Liver (tissue), 9 donors: ENCODE data around the gene AEBP1. TPM values are rescaled to one million over a fixed set of nuclear protein-coding genes. Genes with fewer than 3 reads are reported as not detected.

Experiments
- DNase-seq: peaks from one replicate; pipeline ENCODE4 v3.0.0-alpha.2; 2017; ENCODE audit warnings: low spot score
- H3K27ac ChIP-seq, 2 donors: one replicate each; pipeline ENCODE4 v1.7.0; 2013; ENCODE audit warnings: inconsistent platforms in 2 of 2, low read length in 2 of 2, control low read depth in 1 of 2, low read depth in 1 of 2, mild to moderate bottlenecking in 1 of 2
- H3K27me3 ChIP-seq, 4 donors: one replicate each; pipeline versions ENCODE4 v1.6.1 to v1.7.0; 2013; ENCODE audit warnings: low read length in 3 of 4, inconsistent platforms in 1 of 4, mild to moderate bottlenecking in 1 of 4, moderate library complexity in 1 of 4; ENCODE audit not compliant: control insufficient read depth in 4 of 4, insufficient read depth in 4 of 4
- H3K36me3 ChIP-seq, 4 donors: one replicate each; pipeline versions ENCODE4 v1.6.1 to v1.7.0; 2013; ENCODE audit warnings: low read length in 3 of 4, mild to moderate bottlenecking in 3 of 4, low read depth in 1 of 4, moderate library complexity in 1 of 4; ENCODE audit not compliant: control insufficient read depth in 4 of 4, insufficient read depth in 3 of 4
- H3K4me1 ChIP-seq, 4 donors: one replicate each; pipeline versions ENCODE4 v1.6.1 to v1.7.0; 2013; ENCODE audit warnings: low read length in 3 of 4, mild to moderate bottlenecking in 3 of 4, moderate library complexity in 1 of 4; ENCODE audit not compliant: control insufficient read depth in 4 of 4, insufficient read depth in 4 of 4
- H3K4me3 ChIP-seq, 3 donors: one replicate each; pipeline versions ENCODE4 v1.6.1 to v1.7.0; 2013; ENCODE audit warnings: low read length in 3 of 3, control low read depth in 1 of 3, low read depth in 1 of 3, mild to moderate bottlenecking in 1 of 3
- H3K9ac ChIP-seq, 2 donors: one replicate each; pipeline ENCODE4 v1.7.0; 2013; ENCODE audit warnings: low read length in 2 of 2, mild to moderate bottlenecking in 2 of 2, moderate library complexity in 2 of 2, control low read depth in 1 of 2, low read depth in 1 of 2
- H3K9me3 ChIP-seq, 4 donors: one replicate each; pipeline versions ENCODE4 v1.6.1 to v1.7.0; 2013; ENCODE audit warnings: low read length in 3 of 4; ENCODE audit not compliant: control insufficient read depth in 4 of 4
- EGR1 ChIP-seq, 2 donors: IDR thresholded peaks; 2 replicates each; pipeline ENCODE4 v1.6.1; 2016 to 2018; ENCODE audit warnings: antibody characterized with exemption in 2 of 2, low read depth in 2 of 2
- FOXA1 ChIP-seq: IDR thresholded peaks from 2 replicates; pipeline ENCODE4 v1.6.1; 2016; ENCODE audit warnings: antibody characterized with exemption
- FOXA2 ChIP-seq: IDR thresholded peaks from 2 replicates; pipeline ENCODE4 v1.6.1; 2016; ENCODE audit warnings: antibody characterized with exemption
- GABPA ChIP-seq, 2 donors: IDR thresholded peaks in 1 of 2; conservative IDR thresholded peaks in 1 of 2; 2 replicates each; pipeline ENCODE4 v1.6.1; 2016; ENCODE audit warnings: antibody characterized with exemption in 2 of 2, mild to moderate bottlenecking in 1 of 2, moderate library complexity in 1 of 2
- HNF4A ChIP-seq, 2 donors: conservative IDR thresholded peaks; 2 replicates each; pipeline ENCODE4 v1.6.1; 2016; ENCODE audit warnings: antibody characterized with exemption in 2 of 2, mild to moderate bottlenecking in 2 of 2
- HNF4G ChIP-seq: IDR thresholded peaks from 2 replicates; pipeline ENCODE4 v1.6.1; 2016; ENCODE audit warnings: antibody characterized with exemption
- JUND ChIP-seq, 2 donors: IDR thresholded peaks; 2 replicates each; pipeline ENCODE4 v1.6.1; 2016; ENCODE audit warnings: antibody characterized with exemption in 2 of 2
- NR2F2 ChIP-seq: IDR thresholded peaks from 2 replicates; pipeline ENCODE4 v1.6.1; 2016; ENCODE audit warnings: antibody characterized with exemption
- RAD21 ChIP-seq, 2 donors: IDR thresholded peaks; 2 replicates each; pipeline ENCODE4 v1.6.1; 2016; ENCODE audit warnings: antibody characterized with exemption in 2 of 2, mild to moderate bottlenecking in 2 of 2
- RXRA ChIP-seq, 2 donors: IDR thresholded peaks; 2 replicates each; pipeline ENCODE4 v1.6.1; 2017 to 2018; ENCODE audit warnings: antibody characterized with exemption in 2 of 2, mild to moderate bottlenecking in 1 of 2
- SP1 ChIP-seq: IDR thresholded peaks from 2 replicates; pipeline ENCODE4 v1.6.1; 2018; ENCODE audit warnings: antibody characterized with exemption, mild to moderate bottlenecking
- TAF1 ChIP-seq: conservative IDR thresholded peaks from 2 replicates; pipeline ENCODE4 v1.6.1; 2016; ENCODE audit warnings: antibody characterized with exemption, mild to moderate bottlenecking
- YY1 ChIP-seq: IDR thresholded peaks from 2 replicates; pipeline ENCODE4 v1.6.1; 2016; ENCODE audit warnings: antibody characterized with exemption, mild to moderate bottlenecking
- WGBS: extraction: QIAGEN DNeasy Blood & Tissue Kit; methylation state at CpG from one replicate; pipeline ENCODE4 v1.1.7; 2013; 5-methylcytosine and 5-hydroxymethylcytosine counted together
- polyA plus RNA-seq, 2 donors: library from polyadenylated mRNA; stranded (reverse) in 1 of 2; unstranded in 1 of 2; fragments of 200-250 nt in 1 of 2; fragments of >200 nt in 1 of 2; fragmentation: Nextera tagmentation in 1 of 2; extraction: Ambion mirVana in 1 of 2; gene quantifications; one replicate each; pipeline versions ENCODE4 v1.2.1 to v1.2.3, GENCODE V29; 2013 to 2015
- total RNA-seq, 2 donors: library from RNA; depleted of rRNA; stranded (reverse); fragments of >200 nt; gene quantifications; one replicate each; pipeline ENCODE4 v1.2.3, GENCODE V29; 2014
- TF ChIP-seq, protein P1 (sequence below): IDR thresholded peaks from 2 replicates; pipeline ENCODE4 v1.6.1; 2016; ENCODE audit warnings: antibody characterized with exemption
- TF ChIP-seq, protein P2 (sequence below): fragments of 150-350 bp; IDR thresholded peaks from 2 replicates; pipeline ENCODE4 v1.5.1; 2017; ENCODE audit warnings: improper control_type of control experiment, low read depth, low read length; ENCODE audit not compliant: missing input control
- TF ChIP-seq, protein P3 (sequence below): IDR thresholded peaks from 2 replicates; pipeline ENCODE4 v1.6.1; 2016; ENCODE audit warnings: antibody characterized with exemption, mild to moderate bottlenecking
- TF ChIP-seq, protein P4 (sequence below): IDR thresholded peaks from 2 replicates; pipeline ENCODE4 v1.6.1; 2016; ENCODE audit warnings: antibody characterized with exemption
- TF ChIP-seq, protein P5 (sequence below): IDR thresholded peaks from 2 replicates; pipeline ENCODE4 v1.6.1; 2016; ENCODE audit warnings: antibody characterized with exemption
- donor health status: healthy.
- donor health status: healthy.
- donor health status: healthy.
- donor health status: healthy.
- donor health status: healthy.

The AEBP1 gene
- total and polyA plus RNA-seq, 4 donors = 3.4 to 13.3 (median 7.7) TPM

DNA sequence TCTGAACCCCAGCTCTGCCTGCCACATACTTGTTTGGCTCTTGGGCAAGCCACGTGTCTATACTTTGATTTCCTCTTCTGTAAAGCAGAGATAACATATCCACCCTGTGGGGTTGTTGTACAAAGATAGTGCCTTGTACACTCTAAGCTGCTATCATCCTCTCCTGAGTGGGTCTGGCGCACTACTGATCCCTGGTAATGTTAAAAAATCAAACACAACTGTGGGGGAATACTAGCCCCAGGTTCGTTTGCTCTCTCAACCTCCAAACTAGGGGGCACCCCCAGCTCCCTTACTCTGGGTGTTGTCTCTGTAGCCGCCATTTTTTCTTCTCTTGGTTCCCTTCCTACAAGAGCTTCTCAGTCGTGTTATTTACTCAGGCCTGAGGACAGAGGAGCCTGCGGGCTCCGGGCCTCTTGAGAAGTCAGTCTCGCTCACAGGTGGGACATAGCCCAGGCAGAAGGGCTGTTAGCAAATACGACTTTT lies 22.8 kb upstream of the AEBP1 start:
- no peak for DNase-seq
- peaks cover 6 to 41% (median 20%) of the 10 kb centered on the region in 4 donors for H3K4me1 ChIP-seq
- no peaks in the 10 kb centered on the region for H3K9me3 ChIP-seq
- H3K9ac ChIP-seq = peak overlapping the region; percentile 10 to 20
- peaks cover 5 to 34% (median 15%) of the 10 kb centered on the region in 4 donors for H3K36me3 ChIP-seq
- WGBS = 58% methylated on average over 9 of the region's 9 CpGs
- H3K27ac ChIP-seq = peak overlapping the region in 1 of 2 donors; percentile 21
- peak overlapping the region in 2 of 3 donors; percentile 29 to 77 for H3K4me3 ChIP-seq
- TF ChIP-seq YY1 (no peak), HNF4A (conservative IDR thresholded peaks at IDR 0.05) (no peak), RXRA (IDR thresholded peaks at IDR 0.05) (no peak), NR2F2 (no peak), FOXA2 (no peak), RAD21 (IDR thresholded peaks at IDR 0.05) (no peak), FOXA1 (no peak), TAF1 (no peak), HNF4G (no peak), SP1 (no peak), JUND (IDR thresholded peaks at IDR 0.05) (no peak), GABPA (IDR thresholded peaks at IDR 0.05 in 1 of 2, conservative IDR thresholded peaks at IDR 0.05 in 1 of 2) (no peak), EGR1 (IDR thresholded peaks at IDR 0.05; ENCODE audit: low read depth in 2 of 2) (no peak)
- TF ChIP-seq, protein P1, sequence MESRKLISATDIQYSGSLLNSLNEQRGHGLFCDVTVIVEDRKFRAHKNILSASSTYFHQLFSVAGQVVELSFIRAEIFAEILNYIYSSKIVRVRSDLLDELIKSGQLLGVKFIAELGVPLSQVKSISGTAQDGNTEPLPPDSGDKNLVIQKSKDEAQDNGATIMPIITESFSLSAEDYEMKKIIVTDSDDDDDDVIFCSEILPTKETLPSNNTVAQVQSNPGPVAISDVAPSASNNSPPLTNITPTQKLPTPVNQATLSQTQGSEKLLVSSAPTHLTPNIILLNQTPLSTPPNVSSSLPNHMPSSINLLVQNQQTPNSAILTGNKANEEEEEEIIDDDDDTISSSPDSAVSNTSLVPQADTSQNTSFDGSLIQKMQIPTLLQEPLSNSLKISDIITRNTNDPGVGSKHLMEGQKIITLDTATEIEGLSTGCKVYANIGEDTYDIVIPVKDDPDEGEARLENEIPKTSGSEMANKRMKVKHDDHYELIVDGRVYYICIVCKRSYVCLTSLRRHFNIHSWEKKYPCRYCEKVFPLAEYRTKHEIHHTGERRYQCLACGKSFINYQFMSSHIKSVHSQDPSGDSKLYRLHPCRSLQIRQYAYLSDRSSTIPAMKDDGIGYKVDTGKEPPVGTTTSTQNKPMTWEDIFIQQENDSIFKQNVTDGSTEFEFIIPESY = no peak
- TF ChIP-seq, protein P2, sequence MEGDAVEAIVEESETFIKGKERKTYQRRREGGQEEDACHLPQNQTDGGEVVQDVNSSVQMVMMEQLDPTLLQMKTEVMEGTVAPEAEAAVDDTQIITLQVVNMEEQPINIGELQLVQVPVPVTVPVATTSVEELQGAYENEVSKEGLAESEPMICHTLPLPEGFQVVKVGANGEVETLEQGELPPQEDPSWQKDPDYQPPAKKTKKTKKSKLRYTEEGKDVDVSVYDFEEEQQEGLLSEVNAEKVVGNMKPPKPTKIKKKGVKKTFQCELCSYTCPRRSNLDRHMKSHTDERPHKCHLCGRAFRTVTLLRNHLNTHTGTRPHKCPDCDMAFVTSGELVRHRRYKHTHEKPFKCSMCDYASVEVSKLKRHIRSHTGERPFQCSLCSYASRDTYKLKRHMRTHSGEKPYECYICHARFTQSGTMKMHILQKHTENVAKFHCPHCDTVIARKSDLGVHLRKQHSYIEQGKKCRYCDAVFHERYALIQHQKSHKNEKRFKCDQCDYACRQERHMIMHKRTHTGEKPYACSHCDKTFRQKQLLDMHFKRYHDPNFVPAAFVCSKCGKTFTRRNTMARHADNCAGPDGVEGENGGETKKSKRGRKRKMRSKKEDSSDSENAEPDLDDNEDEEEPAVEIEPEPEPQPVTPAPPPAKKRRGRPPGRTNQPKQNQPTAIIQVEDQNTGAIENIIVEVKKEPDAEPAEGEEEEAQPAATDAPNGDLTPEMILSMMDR = no peak
- TF ChIP-seq, protein P3, sequence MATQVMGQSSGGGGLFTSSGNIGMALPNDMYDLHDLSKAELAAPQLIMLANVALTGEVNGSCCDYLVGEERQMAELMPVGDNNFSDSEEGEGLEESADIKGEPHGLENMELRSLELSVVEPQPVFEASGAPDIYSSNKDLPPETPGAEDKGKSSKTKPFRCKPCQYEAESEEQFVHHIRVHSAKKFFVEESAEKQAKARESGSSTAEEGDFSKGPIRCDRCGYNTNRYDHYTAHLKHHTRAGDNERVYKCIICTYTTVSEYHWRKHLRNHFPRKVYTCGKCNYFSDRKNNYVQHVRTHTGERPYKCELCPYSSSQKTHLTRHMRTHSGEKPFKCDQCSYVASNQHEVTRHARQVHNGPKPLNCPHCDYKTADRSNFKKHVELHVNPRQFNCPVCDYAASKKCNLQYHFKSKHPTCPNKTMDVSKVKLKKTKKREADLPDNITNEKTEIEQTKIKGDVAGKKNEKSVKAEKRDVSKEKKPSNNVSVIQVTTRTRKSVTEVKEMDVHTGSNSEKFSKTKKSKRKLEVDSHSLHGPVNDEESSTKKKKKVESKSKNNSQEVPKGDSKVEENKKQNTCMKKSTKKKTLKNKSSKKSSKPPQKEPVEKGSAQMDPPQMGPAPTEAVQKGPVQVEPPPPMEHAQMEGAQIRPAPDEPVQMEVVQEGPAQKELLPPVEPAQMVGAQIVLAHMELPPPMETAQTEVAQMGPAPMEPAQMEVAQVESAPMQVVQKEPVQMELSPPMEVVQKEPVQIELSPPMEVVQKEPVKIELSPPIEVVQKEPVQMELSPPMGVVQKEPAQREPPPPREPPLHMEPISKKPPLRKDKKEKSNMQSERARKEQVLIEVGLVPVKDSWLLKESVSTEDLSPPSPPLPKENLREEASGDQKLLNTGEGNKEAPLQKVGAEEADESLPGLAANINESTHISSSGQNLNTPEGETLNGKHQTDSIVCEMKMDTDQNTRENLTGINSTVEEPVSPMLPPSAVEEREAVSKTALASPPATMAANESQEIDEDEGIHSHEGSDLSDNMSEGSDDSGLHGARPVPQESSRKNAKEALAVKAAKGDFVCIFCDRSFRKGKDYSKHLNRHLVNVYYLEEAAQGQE = no peak
- TF ChIP-seq, protein P4, sequence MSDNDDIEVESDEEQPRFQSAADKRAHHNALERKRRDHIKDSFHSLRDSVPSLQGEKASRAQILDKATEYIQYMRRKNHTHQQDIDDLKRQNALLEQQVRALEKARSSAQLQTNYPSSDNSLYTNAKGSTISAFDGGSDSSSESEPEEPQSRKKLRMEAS = no peak
- TF ChIP-seq, protein P5, sequence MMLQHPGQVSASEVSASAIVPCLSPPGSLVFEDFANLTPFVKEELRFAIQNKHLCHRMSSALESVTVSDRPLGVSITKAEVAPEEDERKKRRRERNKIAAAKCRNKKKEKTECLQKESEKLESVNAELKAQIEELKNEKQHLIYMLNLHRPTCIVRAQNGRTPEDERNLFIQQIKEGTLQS = no peak
- no peaks in the 10 kb centered on the region for H3K27me3 ChIP-seq
